Left colon (tissue), 2 donors: Measurements from ENCODE around the gene CYB561D1. TPM values are rescaled to one million over a fixed set of nuclear protein-coding genes. Genes with fewer than 3 reads are reported as not detected.

Source experiments
- ATAC-seq: fragments of 200-7000 bp; cut with Tn5 transposase; one replicate; pipeline ENCODE4 v1.9.1; 2020; ENCODE audit warnings: mild to moderate bottlenecking, moderate library complexity
- DNase-seq, 2 donors: peaks; one replicate each; pipeline ENCODE4 v3.0.0-alpha.2; 2020
- intact Hi-C, 2 donors: fragments of 100-400 bp; cut with DNase I in 1 of 2; cut with micrococcal nuclease in 1 of 2; formaldehyde crosslinking; loops; one replicate each; pipeline versions ENCODE4 v1.11.2 to v1.14.0; 2022; cut with DNase I, micrococcal nuclease
- total RNA-seq, 2 donors: library from RNA; stranded (reverse); fragmentation: NEBNext Ultra II Directional; extraction: Animal tissue kit (Norgen Biotek cat#: 25700); gene quantifications; one replicate each; pipeline ENCODE4 v1.2.1, GENCODE V29; 2021
- donor health status: DM: no; HTN: no; CAD: no.
- donor health status: DM: yes; HTN: yes; CAD: no.

The CYB561D1 gene
- total RNA-seq, 2 donors from 2014 or later, result 10.0 to 18.7 TPM

DNA sequence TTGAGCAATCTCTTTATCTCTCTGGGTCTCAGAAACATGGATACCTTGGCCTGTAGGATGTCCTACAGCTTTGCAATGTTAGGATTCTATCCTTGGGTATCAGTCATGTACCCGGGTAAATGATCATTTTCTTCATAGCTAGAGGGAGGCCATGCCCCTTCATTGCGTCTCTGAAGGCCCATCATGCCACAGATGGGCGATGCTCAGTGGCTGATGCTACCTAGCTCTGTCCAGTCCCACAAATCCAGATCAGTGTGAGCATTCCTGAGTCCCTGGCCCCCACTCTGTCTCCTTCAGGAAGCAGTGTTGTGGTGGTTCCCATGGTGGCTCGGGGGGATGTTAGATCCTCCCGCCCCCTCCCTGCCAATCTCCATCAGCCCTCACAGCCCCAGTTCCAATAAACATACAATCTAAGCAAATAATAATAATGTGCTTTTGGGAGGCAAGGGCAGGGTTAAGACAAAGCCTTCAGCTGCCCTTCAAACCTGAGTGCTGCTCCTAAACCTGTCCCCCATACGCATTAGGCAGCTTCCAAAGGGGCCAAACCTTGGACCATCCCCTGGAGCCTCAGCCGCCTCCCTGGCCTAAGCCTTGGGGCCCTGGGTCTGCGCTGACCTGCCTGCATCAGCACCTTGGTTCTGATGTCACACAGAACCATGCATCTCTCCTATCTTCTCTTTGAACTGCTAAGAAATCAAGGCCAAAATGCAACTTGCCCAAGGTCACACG is 45.1 kb downstream of the CYB561D1 start:
- DNase-seq (no peak), ATAC-seq (no peak)
- intact Hi-C loops, result no loop called here

DNA sequence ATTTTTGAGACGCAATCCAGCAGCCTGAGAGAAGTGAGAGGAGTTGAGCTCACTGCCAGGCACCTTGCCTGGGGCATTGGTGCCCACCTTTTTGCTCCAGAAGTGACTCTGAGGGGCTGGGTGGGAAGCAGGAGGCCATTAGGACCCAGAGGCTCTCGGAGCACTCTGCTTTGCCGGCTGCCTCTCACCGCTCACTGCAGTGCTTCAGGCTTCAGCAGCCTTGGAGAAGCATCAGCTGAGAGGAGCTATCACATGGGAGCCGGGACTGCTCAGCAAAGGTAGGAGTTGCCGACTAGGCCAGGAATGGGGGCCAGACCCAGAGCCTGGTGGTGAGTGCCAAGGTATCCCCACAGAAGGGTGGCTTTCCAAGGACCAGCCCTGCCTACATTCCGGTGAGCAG is 45.8 kb downstream of the CYB561D1 start, which contains the start of gene GPR61:
Gene GPR61, plus strand, starts transcription at position 197 of the 400 bp plus-strand sequence. CDS start 3,151 bp downstream, outside the sequence.
- no peak for ATAC-seq
- intact Hi-C loops, result loop anchor here in 1 of 2 donors (5.0 to 10.0 kb wide), 2 partner anchors 93 to 445 kb away; partner anchors contain the start of gene AHCYL1
- DNase-seq, result no peak

DNA sequence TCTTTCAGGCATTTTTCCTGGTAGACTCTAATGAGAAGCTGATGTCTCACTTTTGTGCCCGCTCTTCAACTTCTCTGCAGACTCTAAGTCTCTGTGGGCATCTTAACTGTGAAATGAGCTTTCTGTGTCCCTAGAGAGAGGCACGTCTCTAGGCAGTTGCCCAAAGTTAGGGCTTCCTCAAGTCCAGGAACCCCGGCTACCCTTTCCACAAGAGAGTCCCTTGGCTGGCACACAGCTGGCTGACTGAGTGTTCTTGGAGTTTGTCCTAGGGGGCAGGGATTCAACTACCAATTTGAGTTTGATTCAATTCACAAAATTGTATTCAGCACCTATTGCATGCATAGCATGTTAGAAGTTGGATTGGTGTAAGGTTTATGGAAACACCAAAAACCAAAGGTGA is 47.2 kb downstream of the CYB561D1 start:
- no peak for DNase-seq
- intact Hi-C loops, result loop anchor here in 1 of 2 donors (5.0 to 10.0 kb wide), 2 partner anchors 91 to 444 kb away; partner anchors contain the start of gene AHCYL1
- no peak for ATAC-seq

DNA sequence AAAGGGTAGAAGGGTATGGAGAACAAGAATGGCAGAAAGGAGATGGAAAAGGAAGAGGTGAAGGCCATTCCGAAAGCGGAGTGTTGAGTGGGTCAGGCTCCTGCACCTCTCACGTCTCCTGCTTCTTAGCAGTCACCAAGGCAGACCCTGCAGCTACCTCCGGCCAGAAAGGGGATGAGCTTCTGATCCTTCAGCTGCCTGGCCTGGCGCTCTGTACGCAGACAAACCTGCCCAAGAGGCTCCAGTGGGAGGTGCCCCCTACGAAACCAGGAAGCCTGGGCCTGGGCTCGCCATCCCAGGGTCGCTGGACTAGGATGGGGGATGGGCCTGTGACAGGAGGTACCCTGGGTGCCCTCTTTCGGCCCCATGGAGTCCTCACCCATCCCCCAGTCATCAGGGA is 48.8 kb downstream of the CYB561D1 start:
- ATAC-seq, result no peak
- intact Hi-C loops, result loop anchor here in 1 of 2 donors (5.0 to 10.0 kb wide), 2 partner anchors 90 to 442 kb away; partner anchors contain the start of gene AHCYL1

DNA sequence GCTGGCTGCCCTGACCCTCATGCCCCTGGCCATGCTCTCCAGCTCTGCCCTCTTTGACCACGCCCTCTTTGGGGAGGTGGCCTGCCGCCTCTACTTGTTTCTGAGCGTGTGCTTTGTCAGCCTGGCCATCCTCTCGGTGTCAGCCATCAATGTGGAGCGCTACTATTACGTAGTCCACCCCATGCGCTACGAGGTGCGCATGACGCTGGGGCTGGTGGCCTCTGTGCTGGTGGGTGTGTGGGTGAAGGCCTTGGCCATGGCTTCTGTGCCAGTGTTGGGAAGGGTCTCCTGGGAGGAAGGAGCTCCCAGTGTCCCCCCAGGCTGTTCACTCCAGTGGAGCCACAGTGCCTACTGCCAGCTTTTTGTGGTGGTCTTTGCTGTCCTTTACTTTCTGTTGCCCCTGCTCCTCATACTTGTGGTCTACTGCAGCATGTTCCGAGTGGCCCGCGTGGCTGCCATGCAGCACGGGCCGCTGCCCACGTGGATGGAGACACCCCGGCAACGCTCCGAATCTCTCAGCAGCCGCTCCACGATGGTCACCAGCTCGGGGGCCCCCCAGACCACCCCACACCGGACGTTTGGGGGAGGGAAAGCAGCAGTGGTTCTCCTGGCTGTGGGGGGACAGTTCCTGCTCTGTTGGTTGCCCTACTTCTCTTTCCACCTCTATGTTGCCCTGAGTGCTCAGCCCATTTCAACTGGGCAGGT is 49.5 kb downstream of the CYB561D1 start:
- DNase-seq, result no peak
- no peak for ATAC-seq
- intact Hi-C loops, result loop anchor here in 1 of 2 donors (5.0 to 10.0 kb wide), 2 partner anchors 89 to 441 kb away; partner anchors contain the start of gene AHCYL1

More for the DNA sequence above, 48.8 kb downstream of the CYB561D1 start:
- DNase-seq, result no peak

DNA sequence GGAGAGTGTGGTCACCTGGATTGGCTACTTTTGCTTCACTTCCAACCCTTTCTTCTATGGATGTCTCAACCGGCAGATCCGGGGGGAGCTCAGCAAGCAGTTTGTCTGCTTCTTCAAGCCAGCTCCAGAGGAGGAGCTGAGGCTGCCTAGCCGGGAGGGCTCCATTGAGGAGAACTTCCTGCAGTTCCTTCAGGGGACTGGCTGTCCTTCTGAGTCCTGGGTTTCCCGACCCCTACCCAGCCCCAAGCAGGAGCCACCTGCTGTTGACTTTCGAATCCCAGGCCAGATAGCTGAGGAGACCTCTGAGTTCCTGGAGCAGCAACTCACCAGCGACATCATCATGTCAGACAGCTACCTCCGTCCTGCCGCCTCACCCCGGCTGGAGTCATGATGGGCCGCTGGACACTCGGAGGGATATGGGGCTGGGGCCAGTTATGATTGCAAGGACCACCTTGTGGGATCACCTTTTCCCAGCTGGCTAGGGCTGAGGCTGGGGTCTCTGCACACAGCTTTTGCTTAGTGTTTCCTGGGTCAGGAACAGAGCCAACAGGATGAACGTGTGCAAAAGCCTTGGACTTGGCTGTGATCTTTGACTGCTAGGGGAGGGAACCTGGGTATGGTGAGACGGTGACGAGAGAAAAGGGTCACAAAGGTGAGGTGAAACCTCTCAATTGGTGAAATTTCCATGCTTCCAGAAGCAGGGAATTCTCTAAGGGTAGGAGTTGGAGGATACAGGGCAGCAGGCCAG is 50.3 kb downstream of the CYB561D1 start:
- ATAC-seq, result no peak
- intact Hi-C loops, result loop anchor here in 1 of 2 donors (5.0 to 10.0 kb wide), 2 partner anchors 88 to 441 kb away; partner anchors contain the start of gene AHCYL1
- DNase-seq, result no peak

DNA sequence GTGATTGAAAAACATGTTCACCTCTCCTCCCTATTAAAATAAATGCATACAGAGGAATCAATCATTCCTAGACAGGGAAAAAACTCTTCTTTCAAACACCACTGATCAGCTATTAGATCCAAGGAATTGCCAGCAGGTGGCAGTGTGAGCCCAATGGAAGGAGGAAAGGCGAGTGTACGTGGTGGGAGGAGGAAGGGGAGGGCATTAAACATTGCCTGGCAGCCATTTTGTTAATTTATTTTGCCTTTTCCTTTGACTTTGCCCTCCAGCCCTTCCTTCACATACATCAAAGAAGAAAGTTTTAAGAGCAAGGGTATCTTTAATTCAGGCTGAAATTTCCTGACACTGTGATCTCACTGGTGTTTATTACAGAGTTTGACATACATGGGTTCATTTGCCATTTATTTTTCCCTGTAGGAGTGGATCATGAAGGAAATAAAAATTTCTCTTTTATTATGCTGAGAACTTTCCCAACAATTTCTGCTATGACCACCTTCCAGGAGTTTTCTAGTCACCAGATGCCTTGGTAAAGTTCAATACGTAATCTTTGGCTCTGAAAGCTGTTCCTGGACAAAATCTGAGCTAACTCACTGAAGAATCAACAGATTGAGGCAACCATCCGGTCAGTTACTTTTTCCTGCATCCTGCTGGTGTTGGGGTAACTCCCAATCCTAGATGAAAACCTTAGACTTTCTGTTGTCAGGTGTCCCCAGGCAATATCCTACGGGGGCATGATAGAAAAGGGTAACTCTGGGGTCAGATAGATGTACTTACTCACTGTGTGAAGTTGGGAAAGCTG is 52.6 kb downstream of the CYB561D1 start:
- DNase-seq, result peak; percentile 88 to 97
- peak; percentile 62 for ATAC-seq
- intact Hi-C loops, result loop anchor here in 1 of 2 donors (2.0 to 10.0 kb wide), 3 partner anchors 96 to 438 kb away; partner anchors contain the start of gene AHCYL1

DNA sequence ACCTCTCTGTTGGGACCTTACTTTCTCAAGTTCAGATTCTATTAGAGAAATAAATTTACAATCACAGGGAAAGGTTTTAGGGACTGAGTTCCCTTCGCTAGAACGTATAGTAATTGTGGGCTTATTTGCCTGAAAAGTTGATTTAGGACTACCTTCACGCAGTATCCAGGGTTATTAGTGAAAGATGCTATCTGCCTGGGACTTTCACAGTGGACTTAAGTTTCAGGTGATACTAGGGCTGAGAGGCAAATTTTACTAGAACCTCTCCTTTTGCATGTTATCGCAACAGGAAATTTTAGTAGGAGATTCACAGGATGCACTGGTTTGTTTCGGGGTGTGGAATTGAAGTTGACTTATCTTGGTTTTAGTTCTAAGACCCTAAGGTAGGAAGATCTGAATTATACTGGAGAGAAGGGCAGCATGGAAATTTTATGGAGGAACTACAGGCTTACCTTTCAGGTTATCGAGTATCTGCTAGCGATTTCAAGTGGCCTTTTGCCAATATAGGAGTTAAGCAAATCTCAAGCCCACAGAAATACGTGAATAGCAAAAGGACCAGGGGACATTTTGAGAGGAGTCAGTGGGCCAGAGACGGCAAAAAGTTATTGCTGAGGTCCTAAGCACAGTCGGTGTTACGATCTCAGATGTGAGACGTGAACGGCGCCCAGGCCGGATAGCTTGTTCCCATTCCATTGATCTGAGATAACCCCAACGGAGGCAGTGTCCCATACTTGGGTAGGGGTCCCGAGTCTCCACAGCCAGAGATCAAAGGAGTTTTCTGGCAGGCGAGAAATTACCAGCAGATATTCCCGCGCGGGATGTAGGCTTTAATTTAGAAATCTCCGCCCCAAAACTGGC is 53.8 kb downstream of the CYB561D1 start:
- intact Hi-C loops, result loop anchor here in 1 of 2 donors (2.0 to 10.0 kb wide), 3 partner anchors 95 to 437 kb away; partner anchors contain the start of gene AHCYL1
- peak in 1 of 2 donors; percentile 64 for DNase-seq
- peak; percentile 24 for ATAC-seq

DNA sequence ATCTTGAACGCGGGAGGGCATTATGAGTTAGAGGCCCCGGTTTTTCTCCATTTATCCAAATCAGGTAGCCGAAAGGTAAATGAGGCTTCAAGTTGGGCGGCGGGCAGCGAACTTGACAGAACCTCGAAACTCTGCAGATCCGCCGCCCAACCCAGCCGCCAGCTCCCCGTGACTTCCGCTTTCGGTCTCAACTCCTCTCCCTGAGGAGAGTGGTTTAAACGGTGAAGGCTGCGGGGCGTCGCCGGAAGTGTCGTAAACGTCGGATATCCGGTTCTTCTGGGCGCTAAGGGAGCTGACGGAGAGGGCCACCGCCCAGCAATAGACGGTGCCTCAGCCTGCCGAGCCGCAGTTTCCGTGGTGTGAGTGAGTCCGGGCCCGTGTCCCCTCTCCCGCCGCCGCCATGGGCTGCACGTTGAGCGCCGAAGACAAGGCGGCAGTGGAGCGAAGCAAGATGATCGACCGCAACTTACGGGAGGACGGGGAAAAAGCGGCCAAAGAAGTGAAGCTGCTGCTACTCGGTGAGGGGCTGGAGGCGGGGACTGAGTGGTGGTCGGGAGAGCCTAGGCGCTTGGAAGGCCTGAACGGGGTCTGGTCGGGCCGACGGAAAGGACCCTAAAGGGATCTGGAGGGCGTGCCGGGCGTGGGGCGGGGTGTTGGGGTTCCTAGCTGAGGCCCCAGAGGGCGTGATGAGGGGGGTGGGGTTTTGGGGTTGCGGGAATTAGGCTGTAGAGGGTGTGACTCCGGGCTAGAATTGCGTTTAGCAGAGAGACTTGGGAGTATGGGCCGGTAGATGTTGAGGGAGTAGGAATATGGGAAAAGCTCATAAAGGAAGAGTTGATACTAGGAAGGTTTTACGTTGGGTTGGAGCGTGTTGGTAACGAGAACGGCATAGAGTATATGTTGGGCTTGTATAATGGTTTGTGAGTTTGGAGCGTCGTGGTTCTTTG is 54.7 kb downstream of the CYB561D1 start, which contains the start of gene GNAI3:
Gene GNAI3, plus strand, starts transcription at position 295 of the 947 bp plus-strand sequence. Its CDS starts 106 bp downstream, at position 401.
- DNase-seq (peak; percentile 98), ATAC-seq (peak; percentile 94)
- intact Hi-C loops, result loop anchor here in 1 of 2 donors (5.0 to 10.0 kb wide), 2 partner anchors 94 to 436 kb away; partner anchors contain the start of gene AHCYL1

Other genes starting within 250 kb of the CYB561D1 start
- 1 to 10 TPM; 3.9 to 4.5 TPM for gene CELSR2, start 244.6 kb upstream of the CYB561D1 start, total RNA-seq
- 1 to 10 TPM; 3.1 to 6.1 TPM for gene PSRC1, start 210.9 kb upstream of the CYB561D1 start, total RNA-seq
- not detected for gene MYBPHL, start 187.1 kb upstream of the CYB561D1 start, total RNA-seq
- gene SORT1, start 96.2 kb upstream of the CYB561D1 start, total RNA-seq, result 100 to 1,000 TPM; 123 to 124 TPM
- gene PSMA5, start 67.6 kb upstream of the CYB561D1 start, total RNA-seq, result 10 to 100 TPM; 76.3 to 92.1 TPM
- under 1 TPM; 0.15 to 0.87 TPM for gene SYPL2, start 27.5 kb upstream of the CYB561D1 start, total RNA-seq
- gene ATXN7L2, start 10.2 kb upstream of the CYB561D1 start, total RNA-seq, result 1 to 10 TPM; 1.8 to 1.9 TPM
- gene AMIGO1, start 15.6 kb downstream of the CYB561D1 start, total RNA-seq, result 1 to 10 TPM; 3.8 to 5.6 TPM
- gene GPR61, start 45.8 kb downstream of the CYB561D1 start, total RNA-seq, result under 1 TPM in 1 of 2 donors, not detected in 1; 0.36 TPM
- 1 to 10 TPM; 7.0 to 7.7 TPM for gene GNAI3, start 54.5 kb downstream of the CYB561D1 start, total RNA-seq
- under 1 TPM in 1 of 2 donors, not detected in 1; 0.73 TPM for gene GNAT2, start 125.5 kb downstream of the CYB561D1 start, total RNA-seq
- gene AMPD2, start 125.7 kb downstream of the CYB561D1 start, total RNA-seq, result 10 to 100 TPM; 31.9 to 38.9 TPM
- gene GSTM4, start 162.0 kb downstream of the CYB561D1 start, total RNA-seq, result 10 to 100 TPM; 74.8 to 83.5 TPM
- 10 to 100 TPM; 22.5 to 37.8 TPM for gene GSTM2, start 174.0 kb downstream of the CYB561D1 start, total RNA-seq
- gene GSTM1, start 193.7 kb downstream of the CYB561D1 start, total RNA-seq, result not detected
- 1 to 10 TPM in 1 of 2 donors, under 1 TPM in 1; 0.73 to 5.1 TPM for gene GSTM5, start 218.2 kb downstream of the CYB561D1 start, total RNA-seq
- 1 to 10 TPM; 4.1 to 8.7 TPM for gene GSTM3, start 246.9 kb downstream of the CYB561D1 start, total RNA-seq